WI38 (cell line): ENCODE measurements around the gene TAF7.
A peak's percentile ranks its signal among the peaks of the same experiment; 100 is the strongest.

ENCODE experiments used
- H3K4me3 ChIP-seq: 2 replicates; pipeline ENCODE4 v1.5.1; 2011; ENCODE audit warnings: low read depth, mild to moderate bottlenecking, control low read depth, low read length
- CTCF ChIP-seq: IDR thresholded peaks from 2 replicates; pipeline ENCODE4 v1.5.1; 2012; ENCODE audit warnings: low read depth, mild to moderate bottlenecking, control low read depth, low read length

TAF7 gene

GRCh38 chr5:141320225-141321169 is at the start of gene TAF7:
Gene TAF7 (minus strand): TSS chr5:141320784. CDS start chr5:141320044, 740 bp downstream.
- TF ChIP-seq CTCF = peak; percentile 81
- H3K4me3 ChIP-seq = peak within 1 kb of the TSS; percentile 90

- TF ChIP-seq CTCF = no peak
- H3K4me3 ChIP-seq = no peak overlapping the region
Measured at GRCh38 chr5:141366016-141366896, 45.7 kb upstream of the TAF7 start.

- no peak within 1 kb of the TSS for H3K4me3 ChIP-seq
- TF ChIP-seq CTCF = no peak
Measured at GRCh38 chr5:141363952-141364660, 43.5 kb upstream of the TAF7 start, which contains the start of gene PCDHGA5. Gene PCDHGA5 (plus strand): TSS chr5:141364162. CDS start chr5:141364331, 169 bp downstream.

GRCh38 chr5:141362719-141363118 is 42.1 kb upstream of the TAF7 start:
- H3K4me3 ChIP-seq = no peak overlapping the region
- TF ChIP-seq CTCF = no peak

GRCh38 chr5:141360685-141361084 is 40.1 kb upstream of the TAF7 start:
- TF ChIP-seq CTCF = no peak
- H3K4me3 ChIP-seq = no peak overlapping the region

GRCh38 chr5:141359790-141360426 is 39.3 kb upstream of the TAF7 start, which contains the start of gene PCDHGB2:
Gene PCDHGB2 (plus strand): TSS chr5:141359994. CDS start chr5:141360136, 142 bp downstream.
- no peak within 1 kb of the TSS for H3K4me3 ChIP-seq
- TF ChIP-seq CTCF = peak; percentile 33; the same call in 1 of the 2 replicates
